GM12892 (cell line): ENCODE results near the gene LCP1. TPM values are rescaled to one million over a fixed set of nuclear protein-coding genes. Genes with fewer than 3 reads are reported as not detected.
"Not testable (repeated sequence)": the region's sequence is repeated elsewhere in the genome, so short reads cannot be mapped to it uniquely, and the experiment has no call there.

Experiments
- DNase-seq: peaks from one replicate; pipeline ENCODE4 v3.0.0; 2011; ENCODE audit not compliant: insufficient read length
- FAIRE-seq: peaks from 2 replicates; lab custom pipeline; 2011; peaks lifted over from hg19 to GRCh38; lab: Jason Lieb, UNC
- POLR2A ChIP-seq: IDR thresholded peaks from 2 replicates; pipeline ENCODE4 v1.6.1; 2011; ENCODE audit warnings: low read depth, low read length, control low read depth
- POLR2AphosphoS5 ChIP-seq: IDR thresholded peaks from 2 replicates; pipeline ENCODE4 v1.6.1; 2011; ENCODE audit warnings: low read depth, low read length, control low read depth
- TAF1 ChIP-seq: IDR thresholded peaks from 2 replicates; pipeline ENCODE4 v1.6.1; 2011; ENCODE audit warnings: low read depth, mild to moderate bottlenecking, control low read depth, low read length, borderline replicate concordance
- polyA plus RNA-seq: library from polyadenylated mRNA; unstranded; fragments of >200 nt; gene quantifications from one replicate; pipeline ENCODE4 v1.2.1, GENCODE V29; 2012; ENCODE audit warnings: missing spikeins, inconsistent platforms; ENCODE audit not compliant: missing spikeins

Gene LCP1
- 1,187 TPM for polyA plus RNA-seq

DNA sequence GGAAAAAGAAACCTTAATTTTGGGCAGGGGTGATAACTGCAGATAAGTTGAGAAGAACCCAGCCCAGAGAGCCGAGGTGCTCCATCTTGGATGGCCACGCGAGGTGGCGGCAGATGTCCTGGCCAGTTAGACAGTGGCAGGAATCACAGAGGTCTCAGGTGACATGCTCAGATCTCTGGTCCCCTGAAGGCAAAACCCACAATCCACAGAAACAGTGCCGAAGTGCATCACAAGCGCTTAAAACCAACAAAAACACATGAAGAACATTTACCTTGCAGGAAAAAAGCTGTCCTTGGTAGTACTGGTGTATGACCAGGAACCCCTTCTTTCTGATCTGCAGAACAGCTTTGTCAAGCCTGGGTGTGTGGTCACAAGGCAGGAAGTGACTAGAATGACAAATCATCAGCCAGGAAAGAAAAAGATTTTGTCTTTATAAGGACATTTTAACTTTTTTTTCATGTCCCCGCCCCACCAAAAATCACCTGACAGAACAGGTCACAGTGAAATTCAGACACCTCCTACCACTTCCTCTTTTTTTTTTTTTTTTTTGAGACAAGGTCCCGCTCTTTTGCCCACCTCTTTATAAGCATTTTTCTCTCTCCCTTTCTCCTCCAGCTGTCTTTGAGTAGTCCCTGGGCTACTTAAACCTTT is at the start of gene LCP1:
LCP1 (minus strand) TSS at position 338 of the 651 bp plus-strand sequence. CDS start 22,515 bp downstream, outside the sequence.
- peak; percentile 94 for TF ChIP-seq TAF1
- peak; percentile 100 for TF ChIP-seq POLR2AphosphoS5
- TF ChIP-seq POLR2A, result peak; percentile 100
- peak; percentile 99 for FAIRE-seq
- DNase-seq, result no peak

DNA sequence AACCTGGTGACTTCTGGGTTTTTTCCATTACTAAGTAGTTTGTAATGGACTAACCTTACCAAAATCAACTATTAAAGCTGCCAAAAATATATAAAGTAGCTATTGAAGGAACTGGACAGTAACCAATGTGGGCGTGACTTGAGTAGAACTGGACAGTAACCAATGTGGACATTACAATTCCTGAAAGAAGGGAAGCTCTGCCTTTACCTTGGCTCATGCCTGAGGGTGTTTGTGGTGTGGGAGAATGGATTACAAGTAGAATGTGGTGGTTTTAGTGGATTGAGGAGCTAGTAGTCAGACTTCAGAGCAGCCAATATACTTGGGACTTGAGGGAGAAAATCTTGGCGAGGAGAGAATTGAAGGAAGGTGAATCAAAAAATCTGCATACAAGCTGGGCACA is 47.3 kb upstream of the LCP1 start:
- TF ChIP-seq POLR2AphosphoS5 (no peak), POLR2A (no peak), TAF1 (no peak)
- FAIRE-seq (no peak), DNase-seq (no peak)

GRCh38 chr13:46220234-46220633 is 38.3 kb upstream of the LCP1 start:
- not testable (repeated sequence) for FAIRE-seq, DNase-seq

DNA sequence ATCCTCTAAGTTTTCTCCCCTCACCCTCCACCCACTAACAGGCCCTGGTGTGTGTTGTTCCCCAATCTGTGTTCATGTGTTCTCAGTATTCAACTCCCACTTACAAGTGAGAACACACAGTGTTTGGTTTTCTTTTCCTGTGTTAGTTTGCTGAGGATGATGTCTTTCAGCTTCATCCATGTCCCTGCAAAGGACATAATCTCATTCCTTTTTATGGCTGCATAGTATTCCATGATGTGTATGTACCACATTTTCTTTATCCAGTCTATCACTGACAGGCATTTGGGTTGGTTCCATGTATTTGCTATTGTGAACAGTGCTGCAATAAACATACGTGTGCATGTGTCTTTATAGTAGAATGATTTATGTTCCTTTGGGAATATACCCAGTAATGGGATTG is 32.8 kb upstream of the LCP1 start:
- DNase-seq, FAIRE-seq: not testable (repeated sequence)

DNA sequence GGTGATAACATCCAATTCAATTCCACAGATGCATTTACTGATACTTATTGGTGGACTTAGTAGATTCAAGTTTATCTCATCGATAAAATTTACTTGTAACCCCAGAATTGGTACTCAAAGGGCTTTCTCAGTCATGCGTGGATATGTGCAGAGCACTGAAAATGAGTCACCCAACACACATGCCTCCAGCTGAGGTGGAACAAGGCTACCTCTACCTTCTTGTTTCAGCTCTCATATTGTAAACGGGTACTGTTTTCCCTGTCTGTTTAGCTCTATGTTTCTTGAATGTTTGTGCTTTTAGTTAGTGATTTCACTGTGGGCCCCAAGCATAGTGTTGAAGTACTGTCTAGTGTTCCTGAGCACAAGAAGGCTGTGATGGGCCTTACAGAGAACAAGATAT is 31.3 kb upstream of the LCP1 start:
- TF ChIP-seq TAF1 (no peak), POLR2AphosphoS5 (no peak), POLR2A (no peak)
- FAIRE-seq (peak; percentile 79), DNase-seq (no peak)

DNA sequence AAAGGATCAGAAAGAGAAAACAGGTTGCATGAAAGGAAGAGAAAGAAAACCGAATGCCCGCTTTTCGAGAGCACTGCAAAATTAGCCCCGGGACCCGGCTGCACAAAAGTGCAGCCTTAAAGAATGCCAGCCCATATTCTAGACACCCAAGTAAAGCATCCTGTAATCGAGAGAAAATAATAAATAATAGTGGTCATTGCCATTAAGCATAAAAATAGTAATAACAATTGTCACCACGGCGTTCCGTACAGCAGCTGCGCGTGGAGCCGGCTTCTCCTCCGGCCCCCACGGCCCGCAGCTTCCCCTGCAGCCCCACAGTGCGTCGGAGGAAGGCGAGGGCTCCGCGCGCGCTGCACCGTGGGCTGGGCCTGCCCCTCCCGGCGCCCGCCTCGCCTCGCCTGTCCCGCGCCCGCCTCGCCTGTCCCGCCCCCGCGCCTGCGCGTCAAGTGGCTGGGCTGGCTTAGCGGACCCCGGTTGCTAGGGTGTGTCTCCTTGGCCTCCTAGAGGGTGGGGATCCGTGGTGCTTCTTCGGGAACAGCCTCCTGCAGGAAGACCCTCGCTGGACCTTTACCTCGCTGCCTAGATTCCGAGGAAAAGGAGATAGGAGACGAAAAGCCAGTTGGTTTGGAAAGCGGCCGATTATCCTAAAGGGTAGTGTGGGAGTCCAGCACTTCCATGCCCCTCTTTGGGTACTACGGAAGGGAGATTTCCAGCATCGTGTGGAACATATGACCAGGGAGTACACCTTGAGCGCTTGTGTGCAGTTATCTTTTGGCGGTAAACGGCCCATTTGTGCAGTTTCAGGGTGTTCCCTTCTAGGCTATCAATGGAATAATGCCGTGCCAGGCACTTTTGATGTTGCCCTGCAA is 29.7 kb upstream of the LCP1 start, which contains the start of gene LRRC63:
LRRC63 (plus strand) TSS at position 446 of the 869 bp plus-strand sequence. CDS start 1,107 bp downstream, outside the sequence.
- no peak for TF ChIP-seq TAF1
- TF ChIP-seq POLR2A, result no peak
- no peak for TF ChIP-seq POLR2AphosphoS5
- DNase-seq (peak; percentile 48), FAIRE-seq (peak; percentile 90)

DNA sequence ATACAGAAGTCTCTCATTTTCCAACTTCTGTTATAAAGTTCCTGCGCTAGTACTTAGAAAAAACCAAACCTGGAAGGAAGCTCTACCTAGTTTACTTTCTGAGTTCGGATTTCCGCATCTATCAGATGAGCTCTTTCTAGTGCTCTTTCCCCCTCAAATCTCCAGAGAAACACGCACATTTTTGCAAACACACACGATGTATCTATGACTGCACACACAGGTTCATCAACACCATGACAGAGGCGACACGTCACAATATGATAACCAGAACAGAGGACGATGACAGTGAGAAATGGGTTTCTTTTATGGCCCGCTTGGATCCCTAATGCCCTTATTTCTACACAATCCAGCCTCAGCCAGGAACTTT is 29.1 kb upstream of the LCP1 start:
- FAIRE-seq (peak; percentile 83), DNase-seq (no peak)
- no peak for TF ChIP-seq TAF1
- no peak for TF ChIP-seq POLR2AphosphoS5
- no peak for TF ChIP-seq POLR2A

DNA sequence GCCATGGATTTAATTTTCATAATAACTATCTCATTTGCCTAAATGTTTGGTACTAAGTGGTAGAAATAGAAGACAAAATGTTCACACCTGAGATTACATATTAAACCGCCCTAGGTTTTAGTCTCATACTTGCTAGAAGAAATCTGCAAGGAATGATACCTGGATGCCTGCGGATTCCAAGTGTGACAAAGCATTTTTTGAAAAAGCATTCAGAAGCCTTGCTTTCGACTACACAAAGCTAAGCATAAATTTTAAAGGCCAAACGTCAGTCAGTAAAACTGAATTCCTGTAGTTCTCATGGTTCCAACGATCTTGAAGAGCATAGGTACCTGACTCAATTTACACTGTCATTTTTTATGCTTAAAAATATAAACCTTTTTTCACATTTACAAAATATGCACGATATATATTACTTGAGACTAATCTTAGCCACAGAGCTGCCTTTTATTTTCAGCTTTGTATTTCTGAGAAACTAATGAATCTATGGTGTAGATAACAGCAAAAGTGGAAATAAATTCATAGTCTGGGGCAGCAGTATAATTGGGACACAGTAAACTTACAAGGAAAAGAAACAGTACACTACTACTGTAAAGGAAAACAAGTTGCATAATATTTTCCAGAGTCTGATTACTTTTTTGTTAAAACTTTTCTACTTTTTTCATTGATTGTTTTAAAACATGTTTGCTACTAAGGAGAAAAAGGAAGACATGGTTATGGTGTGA is 28.5 kb upstream of the LCP1 start:
- FAIRE-seq (no peak), DNase-seq (no peak)
- TF ChIP-seq POLR2A (no peak), POLR2AphosphoS5 (no peak), TAF1 (no peak)

DNA sequence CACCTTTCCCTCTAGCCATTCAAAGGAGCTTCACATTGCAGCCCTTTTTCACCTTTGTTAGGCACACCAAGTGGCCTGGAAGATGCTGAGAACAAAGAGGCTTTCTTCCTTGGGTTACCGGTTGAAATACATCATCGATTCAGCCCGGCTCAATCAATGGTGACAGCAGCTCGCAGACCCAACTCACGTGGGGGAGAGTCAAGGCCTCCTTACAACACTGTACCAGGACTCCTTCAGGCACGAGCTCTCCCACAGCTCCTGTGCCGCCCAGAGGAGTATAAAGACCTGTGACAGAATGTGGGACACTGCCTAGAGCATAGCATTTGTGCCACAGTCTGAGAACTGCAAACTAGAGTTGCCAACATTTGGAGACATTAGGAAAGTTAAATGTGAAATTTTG is 25.9 kb upstream of the LCP1 start:
- no peak for DNase-seq
- TF ChIP-seq POLR2AphosphoS5 (no peak), TAF1 (no peak), POLR2A (no peak)
- no peak for FAIRE-seq

GRCh38 chr13:46206143-46206542 is 24.2 kb upstream of the LCP1 start:
- no peak for DNase-seq
- FAIRE-seq, result no peak
- no peak for TF ChIP-seq POLR2AphosphoS5
- TF ChIP-seq TAF1, result no peak
- TF ChIP-seq POLR2A, result no peak

GRCh38 chr13:46202966-46203365 is 21.0 kb upstream of the LCP1 start:
- TF ChIP-seq POLR2A (no peak), TAF1 (no peak), POLR2AphosphoS5 (no peak)
- no peak for FAIRE-seq
- no peak for DNase-seq
